Measurements from ENCODE around the gene PCGF1. TPM values are rescaled to one million over a fixed set of nuclear protein-coding genes. Genes with fewer than 3 reads are reported as not detected.

The PCGF1 gene
- total and polyA plus RNA-seq, 9 of the 15 experiments (the other 6 are each of a cell fraction or from before 2014, with no cell fraction given) = 20.3 to 45.7 (median 29.3) TPM

GRCh38 chr2:74530239-74531187, 23.0 kb upstream of the PCGF1 start (continued):
- TF ChIP-seq E2F5 (CRISPR knock-in tag; IDR thresholded peaks at IDR 0.05) (no peak), MLLT1 (IDR thresholded peaks at IDR 0.05) (0 out of 4 replicates have a peak, but pooled peaks of 1 of the 2 experiments have one; percentile 14), ASH1L (IDR thresholded peaks at IDR 0.05; ENCODE audit: borderline replicate concordance, low read depth, partially characterized antibody) (no peak), ZNF184 (CRISPR knock-in tag; IDR thresholded peaks at IDR 0.05) (no peak), BRCA1 (IDR thresholded peaks at IDR 0.05) (no peak), BRCA1 (CRISPR knock-in tag; IDR thresholded peaks at IDR 0.05) (no peak), ZNF431 (CRISPR knock-in tag; IDR thresholded peaks at IDR 0.05) (no peak), SPI1 (IDR thresholded peaks at IDR 0.05; ENCODE audit: borderline replicate concordance, low read depth, low read length) (no peak), DMBX1 (CRISPR knock-in tag; IDR thresholded peaks at IDR 0.05; ENCODE audit: borderline replicate concordance) (no peak; the same call in 1 of the 2 replicates), MEIS2 (IDR thresholded peaks at IDR 0.05; ENCODE audit: partially characterized antibody) (no peak), TAF9B (IDR thresholded peaks at IDR 0.05; ENCODE audit: partially characterized antibody) (no peak), GATAD2A (IDR thresholded peaks at IDR 0.05) (0 out of 2 replicates have a peak, but pooled peaks have one; percentile 45), MCM7 (IDR thresholded peaks at IDR 0.05) (no peak), MED1 (CRISPR knock-in tag; IDR thresholded peaks at IDR 0.05; ENCODE audit: borderline replicate concordance) (no peak), GATA2 (CRISPR knock-in tag; IDR thresholded peaks at IDR 0.05) (peak; percentile 90), POLR2AphosphoS2 (IDR thresholded peaks at IDR 0.05; ENCODE audit: low read length) (no peak), USF1 (CRISPR knock-in tag; IDR thresholded peaks at IDR 0.05) (no peak), SNAPC5 (CRISPR knock-in tag; IDR thresholded peaks at IDR 0.05) (no peak), BRF2 (IDR thresholded peaks at IDR 0.05; ENCODE audit: borderline replicate concordance, insufficient read depth, insufficient read length) (no peak), KLF16 (IDR thresholded peaks at IDR 0.05) (peak; percentile 72), KLF6 (CRISPR knock-in tag; IDR thresholded peaks at IDR 0.05; ENCODE audit: borderline replicate concordance) (no peak), RBM39 (optimal IDR thresholded peaks at IDR 0.05; ENCODE audit: low read depth, low read length) (no peak), ARID2 (IDR thresholded peaks at IDR 0.05) (no peak), BACH1 (tag; IDR thresholded peaks at IDR 0.05) (no peak), POLR2A (conservative IDR thresholded peaks at IDR 0.05) (peak; percentile 79), MCM3 (IDR thresholded peaks at IDR 0.05) (no peak)

All from K562 (cell line).